ENCODE results near the gene RBM14.
"Not testable (repeated sequence)": the region's sequence is repeated elsewhere in the genome, so short reads cannot be mapped to it uniquely, and the experiment has no call there.

Gene RBM14

GRCh38 chr11:66580803-66581202 is 35.6 kb upstream of the RBM14 start:
- no peak for DNase-seq (ENCODE audit: insufficient read length, low spot score)
- FAIRE-seq = no peak
- no peak for TF ChIP-seq TAF1 (IDR thresholded peaks at IDR 0.05; ENCODE audit: low read depth, low read length)

GRCh38 chr11:66581261-66581660 is 35.2 kb upstream of the RBM14 start:
- no peak for TF ChIP-seq TAF1 (IDR thresholded peaks at IDR 0.05; ENCODE audit: low read depth, low read length)
- TF ChIP-seq POU2F2 (IDR thresholded peaks at IDR 0.05; ENCODE audit: low read depth, low read length) = no peak
- TF ChIP-seq POLR2A (IDR thresholded peaks at IDR 0.05; ENCODE audit: low read depth, low read length) = no peak
- no peak for TF ChIP-seq SPI1 (IDR thresholded peaks at IDR 0.05; ENCODE audit: low read depth, low read length)
- no peak for TF ChIP-seq PAX5 (IDR thresholded peaks at IDR 0.05; ENCODE audit: insufficient read depth, low read length, severe bottlenecking)

GRCh38 chr11:66582565-66583147 is 33.8 kb upstream of the RBM14 start:
- not testable (repeated sequence) for FAIRE-seq; DNase-seq (ENCODE audit: insufficient read length, low spot score)

More at GRCh38 chr11:66581261-66581660, 35.2 kb upstream of the RBM14 start:
- no peak for DNase-seq (ENCODE audit: insufficient read length, low spot score)
- FAIRE-seq = no peak

DNA sequence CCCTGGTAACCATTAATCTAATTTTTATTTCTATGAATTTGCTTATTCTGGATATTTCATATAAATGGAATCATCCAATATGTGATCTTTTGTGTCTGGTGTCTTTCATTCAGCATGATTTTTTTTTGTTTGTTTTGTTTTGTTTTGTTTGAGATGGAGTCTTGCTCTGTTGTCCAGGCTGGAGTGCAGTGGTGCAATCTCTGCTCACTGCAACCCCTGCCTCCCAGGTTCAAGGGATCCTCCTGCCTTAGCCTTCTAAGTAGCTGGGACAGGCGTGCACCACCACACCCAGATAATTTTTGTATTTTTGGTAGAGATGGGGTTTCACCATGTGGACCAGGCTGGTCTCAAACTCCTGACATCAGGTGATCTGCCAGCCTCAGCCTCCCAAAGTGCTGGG is 31.0 kb upstream of the RBM14 start:
- FAIRE-seq; DNase-seq (ENCODE audit: insufficient read length, low spot score): not testable (repeated sequence)

DNA sequence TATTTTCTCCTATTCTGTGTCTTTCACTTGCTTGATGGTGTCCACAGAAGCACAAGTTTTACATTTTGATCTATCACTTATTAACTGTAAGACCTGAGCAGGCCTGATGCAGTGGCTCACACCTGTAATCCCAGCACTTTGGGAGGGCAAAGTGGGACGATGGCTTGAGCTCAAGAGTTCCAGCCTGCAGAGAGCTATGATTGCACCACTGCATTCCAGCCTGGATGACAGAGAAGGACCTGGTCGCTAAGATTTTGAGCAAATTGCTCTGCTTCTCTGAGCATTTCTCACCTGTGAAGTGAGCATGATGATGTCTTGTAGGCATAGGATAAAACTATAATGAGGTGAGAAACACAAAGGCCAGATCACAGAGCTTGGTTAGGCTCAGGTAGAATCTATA is 30.3 kb upstream of the RBM14 start:
- FAIRE-seq = no peak
- TF ChIP-seq POU2F2 (IDR thresholded peaks at IDR 0.05; ENCODE audit: low read depth, low read length) = no peak
- no peak for TF ChIP-seq PAX5 (IDR thresholded peaks at IDR 0.05; ENCODE audit: insufficient read depth, low read length, severe bottlenecking)
- no peak for TF ChIP-seq TAF1 (IDR thresholded peaks at IDR 0.05; ENCODE audit: low read depth, low read length)
- no peak for TF ChIP-seq SPI1 (IDR thresholded peaks at IDR 0.05; ENCODE audit: low read depth, low read length)
- TF ChIP-seq POLR2AphosphoS5 (IDR thresholded peaks at IDR 0.05; ENCODE audit: low read depth, low read length) = no peak
- no peak for TF ChIP-seq POLR2A (IDR thresholded peaks at IDR 0.05; ENCODE audit: low read depth, low read length)
- no peak for DNase-seq (ENCODE audit: insufficient read length, low spot score)

DNA sequence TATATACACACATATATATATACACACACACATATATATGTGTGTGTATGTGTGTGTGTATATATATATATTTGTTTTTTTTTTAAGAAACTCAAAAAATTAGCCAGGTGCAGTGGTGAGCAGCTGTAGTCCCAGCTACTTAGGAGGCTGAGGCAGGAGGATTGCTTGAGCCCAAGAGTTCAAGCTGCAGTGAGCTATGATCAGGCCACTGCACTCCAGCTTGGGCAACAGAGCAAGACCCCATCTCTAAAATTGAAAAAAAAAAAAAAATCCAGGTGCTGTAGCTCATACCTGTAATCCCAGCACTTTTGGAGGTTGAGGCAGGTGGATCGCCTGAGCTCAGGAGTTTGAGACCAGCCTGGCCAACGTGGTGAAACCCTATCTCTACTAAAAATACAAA is 27.1 kb upstream of the RBM14 start:
- FAIRE-seq; DNase-seq (ENCODE audit: insufficient read length, low spot score): not testable (repeated sequence)

DNA sequence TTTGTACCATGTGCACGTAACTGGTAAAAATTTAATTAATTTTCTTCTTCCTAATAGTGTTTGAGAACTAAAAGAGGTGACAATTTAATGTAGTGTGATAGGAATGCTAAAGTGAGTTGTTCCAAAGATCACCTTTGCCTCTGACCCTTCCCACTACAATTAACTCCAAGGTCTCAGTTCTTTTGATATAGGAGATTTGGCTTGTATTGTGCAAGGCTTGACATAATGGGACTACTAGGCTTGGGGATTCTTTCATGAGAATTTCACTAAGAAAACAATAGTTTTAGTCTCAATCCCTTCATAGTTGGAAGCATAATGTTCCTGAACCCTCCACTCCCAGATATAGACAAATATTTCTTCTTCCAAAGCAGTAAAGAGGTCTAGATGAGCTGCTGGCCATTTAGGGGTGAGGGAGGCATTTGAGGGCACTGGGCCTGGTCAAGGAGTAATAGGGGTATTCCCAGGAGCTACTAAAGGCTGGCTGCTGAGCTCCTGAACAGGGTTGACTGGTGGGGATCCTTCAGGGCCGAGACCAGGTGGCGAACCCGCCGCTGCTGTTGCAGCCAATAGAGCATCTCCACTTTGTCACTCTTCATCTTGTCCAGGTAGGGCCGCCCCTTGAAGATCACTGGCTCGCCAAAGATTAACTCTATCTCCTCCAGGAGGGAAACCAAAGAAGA is 26.3 kb upstream of the RBM14 start:
- no peak for TF ChIP-seq SPI1 (IDR thresholded peaks at IDR 0.05; ENCODE audit: low read depth, low read length)
- TF ChIP-seq POU2F2 (IDR thresholded peaks at IDR 0.05; ENCODE audit: low read depth, low read length) = no peak
- no peak for TF ChIP-seq TAF1 (IDR thresholded peaks at IDR 0.05; ENCODE audit: low read depth, low read length)
- no peak for TF ChIP-seq POLR2A (IDR thresholded peaks at IDR 0.05; ENCODE audit: low read depth, low read length)
- no peak for TF ChIP-seq POLR2AphosphoS5 (IDR thresholded peaks at IDR 0.05; ENCODE audit: low read depth, low read length)
- no peak for TF ChIP-seq PAX5 (IDR thresholded peaks at IDR 0.05; ENCODE audit: insufficient read depth, low read length, severe bottlenecking)
- FAIRE-seq = no peak
- DNase-seq (ENCODE audit: insufficient read length, low spot score) = no peak

- FAIRE-seq = no peak
These were observed 25.3 kb upstream of the RBM14 start for GRCh38 chr11:66591175-66591574.

DNA sequence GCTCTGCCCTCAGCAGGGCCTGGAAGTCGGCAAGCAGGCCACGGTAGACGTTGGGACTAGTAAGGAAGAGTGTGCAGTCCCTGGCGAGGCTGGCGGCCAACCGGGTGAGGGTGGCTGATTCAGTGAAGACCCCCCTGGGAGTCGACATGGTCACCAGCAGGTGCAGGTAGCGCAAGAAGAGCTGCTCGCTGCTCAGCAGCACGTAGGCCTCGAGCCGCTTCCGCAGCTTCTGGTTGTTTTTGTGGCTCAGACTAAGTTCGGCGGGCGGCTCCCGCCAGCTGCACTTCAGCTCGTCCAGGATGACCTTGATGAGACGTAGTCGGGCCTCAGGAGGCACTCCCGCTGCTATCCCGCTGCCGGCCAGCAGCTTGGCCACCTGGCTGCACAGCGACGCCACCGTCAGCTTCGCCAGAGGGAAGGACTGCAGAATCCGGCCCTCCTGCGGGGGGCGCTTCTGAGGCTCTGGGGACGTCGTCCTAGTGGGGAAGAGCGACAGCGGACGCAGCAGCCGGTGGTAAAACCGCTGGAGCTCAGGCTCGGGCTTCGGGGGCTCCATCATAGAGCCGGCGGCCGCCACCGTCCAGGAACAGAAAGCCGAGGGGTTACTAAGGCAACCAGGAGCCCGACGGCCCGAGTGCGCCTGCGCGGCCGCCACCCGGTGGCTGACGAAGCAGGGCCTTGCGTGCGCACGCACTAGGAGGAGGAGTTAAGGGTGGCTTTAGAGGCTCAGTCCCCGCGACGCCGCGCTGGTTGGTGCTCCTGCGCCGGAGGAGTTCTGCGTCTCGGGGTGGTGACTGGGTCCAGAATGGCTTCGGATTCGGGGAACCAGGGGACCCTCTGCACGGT is 23.8 kb upstream of the RBM14 start, which contains the start of the genes CCDC87 and CCS:
CCDC87 (minus strand) TSS at position 607 of the 846 bp plus-strand sequence; CDS start at position 559, 48 bp downstream.
CCS (plus strand) TSS at position 729 of the 846 bp plus-strand sequence; CDS start at position 806, 77 bp downstream.
- DNase-seq (ENCODE audit: insufficient read length, low spot score) (peak; percentile 100), FAIRE-seq (peak; percentile 94)
- TF ChIP-seq PAX5 (IDR thresholded peaks at IDR 0.05; ENCODE audit: insufficient read depth, low read length, severe bottlenecking) = no peak
- TF ChIP-seq POU2F2 (IDR thresholded peaks at IDR 0.05; ENCODE audit: low read depth, low read length) = peak; percentile 61; the same call in 1 of the 2 replicates
- TF ChIP-seq TAF1 (IDR thresholded peaks at IDR 0.05; ENCODE audit: low read depth, low read length) = peak; percentile 86
- peak; percentile 97 for TF ChIP-seq POLR2A (IDR thresholded peaks at IDR 0.05; ENCODE audit: low read depth, low read length)
- TF ChIP-seq POLR2AphosphoS5 (IDR thresholded peaks at IDR 0.05; ENCODE audit: low read depth, low read length) = peak; percentile 96
- no peak for TF ChIP-seq SPI1 (IDR thresholded peaks at IDR 0.05; ENCODE audit: low read depth, low read length)

More at GRCh38 chr11:66591175-66591574, 25.3 kb upstream of the RBM14 start:
- no peak for TF ChIP-seq POLR2AphosphoS5 (IDR thresholded peaks at IDR 0.05; ENCODE audit: low read depth, low read length)
- TF ChIP-seq TAF1 (IDR thresholded peaks at IDR 0.05; ENCODE audit: low read depth, low read length) = no peak
- TF ChIP-seq POLR2A (IDR thresholded peaks at IDR 0.05; ENCODE audit: low read depth, low read length) = no peak
- no peak for TF ChIP-seq SPI1 (IDR thresholded peaks at IDR 0.05; ENCODE audit: low read depth, low read length)
- TF ChIP-seq POU2F2 (IDR thresholded peaks at IDR 0.05; ENCODE audit: low read depth, low read length) = no peak
- no peak for TF ChIP-seq PAX5 (IDR thresholded peaks at IDR 0.05; ENCODE audit: insufficient read depth, low read length, severe bottlenecking)
- no peak for DNase-seq (ENCODE audit: insufficient read length, low spot score)

- TF ChIP-seq TAF1 (IDR thresholded peaks at IDR 0.05; ENCODE audit: low read depth, low read length) = no peak
- TF ChIP-seq SPI1 (IDR thresholded peaks at IDR 0.05; ENCODE audit: low read depth, low read length) = 0 out of 2 replicates have a peak, but pooled peaks have one; percentile 8
- FAIRE-seq (no peak), DNase-seq (ENCODE audit: insufficient read length, low spot score) (no peak)
These were observed 23.2 kb upstream of the RBM14 start for GRCh38 chr11:66593303-66593635.
